Body of pancreas (tissue), 4 donors: ENCODE data around the gene NCOA3.

ENCODE experiments used
- CTCF ChIP-seq, 7 experiments: fragments of 450-650 bp in 4 of 7; fragments of 200-600 bp in 3 of 7; sonication (generic) in 3 of 7; IDR thresholded peaks; one replicate each; pipeline ENCODE4 v1.5.1; 2016 to 2019; ENCODE audit warnings: antibody characterized with exemption in 7 of 7
- POLR2A ChIP-seq, 3 donors: fragments of 450-650 bp; IDR thresholded peaks; one replicate each; pipeline ENCODE4 v1.6.1; 2016; ENCODE audit warnings: antibody characterized with exemption in 3 of 3, mild to moderate bottlenecking in 2 of 3

- TF ChIP-seq CTCF (IDR thresholded peaks at IDR 0.05) (no peak), POLR2A (IDR thresholded peaks at IDR 0.05) (no peak)
Measured at GRCh38 chr20:47492284-47492683, 9.4 kb upstream of the NCOA3 start.
